Activated T-helper 1 cell treated with anti-CD3 and anti-CD28 coated beads, Interleukin-12 subunit alpha, Interleukin-12 subunit beta, Interleukin-2, Interleukin-4 antibody, amounts not matched to agents 30 ng/mL and 10 ng/mL and 1 ng/mL, durations not matched to agents 14 hours and 24 hours and 36 hours (primary cell): Measurements from ENCODE around the gene XDH. TPM values are rescaled to one million over a fixed set of nuclear protein-coding genes. Genes with fewer than 3 reads are reported as not detected.

ENCODE experiments used
- DNase-seq: peaks from one replicate; pipeline ENCODE4 v3.0.0; 2021; ENCODE audit warnings: low spot score
- H3K27ac Mint-ChIP-seq: one replicate; pipeline ENCODE4 v1.8.0; 2021; ENCODE audit warnings: mild to moderate bottlenecking, mixed read lengths
- H3K27me3 Mint-ChIP-seq: one replicate; pipeline ENCODE4 v1.8.0; 2022; ENCODE audit warnings: mild to moderate bottlenecking, moderate library complexity, mixed read lengths; ENCODE audit not compliant: insufficient read depth
- H3K36me3 Mint-ChIP-seq: one replicate; pipeline ENCODE4 v1.8.0; 2021; ENCODE audit warnings: low read depth, mixed read lengths
- H3K4me1 Mint-ChIP-seq: one replicate; pipeline ENCODE4 v1.8.0; 2021; ENCODE audit warnings: low read depth, mixed read lengths
- H3K4me3 Mint-ChIP-seq: one replicate; pipeline ENCODE4 v1.8.0; 2021; ENCODE audit warnings: mild to moderate bottlenecking, moderate library complexity, mixed read lengths
- H3K9me3 Mint-ChIP-seq: one replicate; pipeline ENCODE4 v1.8.0; 2021; ENCODE audit warnings: mixed read lengths
- intact Hi-C: fragments of 100-400 bp; cut with micrococcal nuclease; formaldehyde crosslinking; loops from one replicate; pipeline ENCODE4 v1.15.1; 2024
- total RNA-seq: library from RNA; stranded (reverse); gene quantifications from 2 replicates; pipeline ENCODE4 v1.2.3, GENCODE V29; 2022

The XDH gene
- total RNA-seq = not detected in 2 replicates

- H3K36me3 Mint-ChIP-seq = no peaks in the 10 kb centered on the region
- peaks cover 18% of the 10 kb centered on the region for H3K4me1 Mint-ChIP-seq
- peaks cover 16% of the 10 kb centered on the region for H3K9me3 Mint-ChIP-seq
- no peak for DNase-seq
- no peak within 1 kb of the TSS for H3K27ac Mint-ChIP-seq
- intact Hi-C loops = no loop called here
- H3K4me3 Mint-ChIP-seq = no peak within 1 kb of the TSS
- peaks cover 17% of the 10 kb centered on the region for H3K27me3 Mint-ChIP-seq
Observed at GRCh38 chr2:31414601-31415241, at the start of gene XDH. Gene XDH, minus strand, starts transcription at chr2:31414742. Its CDS starts 76 bp downstream, at chr2:31414666.

- peaks cover 4% of the 10 kb centered on the region for H3K27me3 Mint-ChIP-seq
- H3K27ac Mint-ChIP-seq = no peak overlapping the region
- no peak for DNase-seq
- H3K36me3 Mint-ChIP-seq = no peaks in the 10 kb centered on the region
- intact Hi-C loops = no loop called here
- H3K4me1 Mint-ChIP-seq = no peaks in the 10 kb centered on the region
- peaks cover 6% of the 10 kb centered on the region for H3K9me3 Mint-ChIP-seq
- H3K4me3 Mint-ChIP-seq = no peak overlapping the region
Observed at GRCh38 chr2:31457651-31458050, 43.1 kb upstream of the XDH start.

- peaks cover 4% of the 10 kb centered on the region for H3K27me3 Mint-ChIP-seq
- intact Hi-C loops = no loop called here
- no peak for DNase-seq
- H3K9me3 Mint-ChIP-seq = peaks cover 12% of the 10 kb centered on the region
- no peaks in the 10 kb centered on the region for H3K4me1 Mint-ChIP-seq
- H3K4me3 Mint-ChIP-seq = no peak overlapping the region
- H3K27ac Mint-ChIP-seq = no peak overlapping the region
- no peaks in the 10 kb centered on the region for H3K36me3 Mint-ChIP-seq
Observed at GRCh38 chr2:31446848-31447247, 32.3 kb upstream of the XDH start.

- H3K9me3 Mint-ChIP-seq = peaks cover 5% of the 10 kb centered on the region
- no peak overlapping the region for H3K27ac Mint-ChIP-seq
- no peak for DNase-seq
- H3K4me1 Mint-ChIP-seq = no peaks in the 10 kb centered on the region
- H3K27me3 Mint-ChIP-seq = peaks cover 2% of the 10 kb centered on the region
- no peak overlapping the region for H3K4me3 Mint-ChIP-seq
- intact Hi-C loops = no loop called here
- H3K36me3 Mint-ChIP-seq = no peaks in the 10 kb centered on the region
Observed at GRCh38 chr2:31442376-31442775, 27.8 kb upstream of the XDH start.

GRCh38 chr2:31440764-31441163 lies 26.2 kb upstream of the XDH start:
- H3K4me1 Mint-ChIP-seq = no peaks in the 10 kb centered on the region

DNA sequence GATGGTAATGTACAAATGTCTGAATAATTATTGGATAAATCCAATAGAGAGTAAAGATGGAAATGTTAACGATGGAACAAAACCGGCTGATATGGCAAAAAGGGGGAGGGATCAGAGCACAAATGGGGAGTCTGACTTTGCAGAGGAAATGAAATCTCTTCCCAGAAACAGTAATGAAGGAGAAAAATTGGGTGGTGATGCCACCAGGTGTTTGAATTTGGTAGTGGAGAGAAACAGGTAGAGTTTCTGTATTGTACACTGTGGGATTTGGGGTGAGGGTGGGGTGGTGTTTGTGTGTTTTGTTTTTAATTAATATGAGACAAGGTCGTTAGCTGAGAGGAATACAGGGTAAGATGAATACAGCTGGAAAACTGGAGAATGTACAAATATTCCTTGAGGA lies 20.4 kb upstream of the XDH start:
- Mint-ChIP-seq H3K27ac (no peak overlapping the region), H3K4me3 (no peak overlapping the region), H3K4me1 (no peaks in the 10 kb centered on the region), H3K27me3 (no peaks in the 10 kb centered on the region), H3K9me3 (no peaks in the 10 kb centered on the region), H3K36me3 (no peaks in the 10 kb centered on the region)
- DNase-seq = no peak
- intact Hi-C loops = loop anchor here (10.0 kb wide), 1 partner anchor 720 kb away; no protein-coding TSS in a partner anchor

More at GRCh38 chr2:31440764-31441163, 26.2 kb upstream of the XDH start:
- Mint-ChIP-seq H3K36me3 (no peaks in the 10 kb centered on the region), H3K9me3 (peaks cover 5% of the 10 kb centered on the region), H3K27me3 (peaks cover 2% of the 10 kb centered on the region), H3K27ac (no peak overlapping the region), H3K4me3 (no peak overlapping the region)
- no peak for DNase-seq
- intact Hi-C loops = no loop called here

GRCh38 chr2:31433541-31433940 lies 19.0 kb upstream of the XDH start:
- H3K27me3 Mint-ChIP-seq = no peaks in the 10 kb centered on the region
- intact Hi-C loops = loop anchor here (10.0 kb wide), 1 partner anchor 719 kb away; no protein-coding TSS in a partner anchor

GRCh38 chr2:31430439-31431165 lies 16.1 kb upstream of the XDH start:
- intact Hi-C loops = loop anchor here (10.0 kb wide), 1 partner anchor 716 kb away; no protein-coding TSS in a partner anchor
- no peaks in the 10 kb centered on the region for H3K9me3 Mint-ChIP-seq
- H3K27ac Mint-ChIP-seq = no peak overlapping the region
- peaks cover 4% of the 10 kb centered on the region for H3K27me3 Mint-ChIP-seq
- H3K4me3 Mint-ChIP-seq = no peak overlapping the region
- H3K36me3 Mint-ChIP-seq = no peaks in the 10 kb centered on the region
- H3K4me1 Mint-ChIP-seq = no peaks in the 10 kb centered on the region
- no peak for DNase-seq

More at GRCh38 chr2:31433541-31433940, 19.0 kb upstream of the XDH start:
- no peaks in the 10 kb centered on the region for H3K36me3 Mint-ChIP-seq
- H3K4me3 Mint-ChIP-seq = no peak overlapping the region
- H3K27ac Mint-ChIP-seq = no peak overlapping the region
- H3K4me1 Mint-ChIP-seq = no peaks in the 10 kb centered on the region
- no peaks in the 10 kb centered on the region for H3K9me3 Mint-ChIP-seq
- DNase-seq = no peak

DNA sequence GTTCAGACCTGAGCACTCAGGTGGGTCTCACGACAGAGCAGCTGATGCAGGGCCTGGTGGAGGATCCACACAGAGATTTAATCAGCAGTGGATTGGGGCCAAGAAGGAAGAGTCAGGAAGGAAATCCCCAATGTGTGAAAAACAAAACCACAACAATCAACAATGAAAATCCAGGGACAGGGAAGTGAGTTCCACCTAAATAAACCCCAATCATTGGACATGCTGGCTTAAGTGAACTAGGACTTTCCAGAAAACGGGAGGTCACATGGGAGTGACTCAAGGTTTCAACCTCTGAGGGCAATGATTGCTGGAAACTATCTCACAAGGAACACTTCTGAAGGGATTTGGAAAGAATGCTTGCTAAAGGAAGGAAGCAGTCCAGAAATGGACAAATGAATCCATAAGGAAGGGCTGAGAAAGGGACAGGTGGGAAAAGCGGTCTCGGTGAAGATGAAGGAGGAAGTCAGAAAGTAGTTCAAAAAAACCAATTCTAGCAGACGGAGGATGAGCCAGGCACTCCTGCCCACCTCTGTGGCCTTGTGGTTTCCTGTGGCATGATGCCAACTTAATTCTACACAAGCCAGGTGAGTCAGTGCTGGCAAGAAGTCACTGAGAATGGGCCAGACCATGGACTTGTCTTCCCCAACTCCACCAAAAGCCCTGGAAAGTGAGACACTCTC lies 15.4 kb upstream of the XDH start:
- no peak for DNase-seq
- Mint-ChIP-seq H3K27me3 (peaks cover 4% of the 10 kb centered on the region), H3K9me3 (no peaks in the 10 kb centered on the region), H3K4me1 (no peaks in the 10 kb centered on the region), H3K27ac (no peak overlapping the region), H3K36me3 (no peaks in the 10 kb centered on the region), H3K4me3 (no peak overlapping the region)
- intact Hi-C loops = loop anchor here (10.0 kb wide), 1 partner anchor 715 kb away; no protein-coding TSS in a partner anchor

GRCh38 chr2:31429040-31429439 lies 14.5 kb upstream of the XDH start:
- Mint-ChIP-seq H3K27ac (no peak overlapping the region), H3K27me3 (peaks cover 4% of the 10 kb centered on the region), H3K36me3 (no peaks in the 10 kb centered on the region), H3K4me1 (no peaks in the 10 kb centered on the region), H3K9me3 (no peaks in the 10 kb centered on the region), H3K4me3 (no peak overlapping the region)
- intact Hi-C loops = no loop called here
- DNase-seq = no peak

DNA sequence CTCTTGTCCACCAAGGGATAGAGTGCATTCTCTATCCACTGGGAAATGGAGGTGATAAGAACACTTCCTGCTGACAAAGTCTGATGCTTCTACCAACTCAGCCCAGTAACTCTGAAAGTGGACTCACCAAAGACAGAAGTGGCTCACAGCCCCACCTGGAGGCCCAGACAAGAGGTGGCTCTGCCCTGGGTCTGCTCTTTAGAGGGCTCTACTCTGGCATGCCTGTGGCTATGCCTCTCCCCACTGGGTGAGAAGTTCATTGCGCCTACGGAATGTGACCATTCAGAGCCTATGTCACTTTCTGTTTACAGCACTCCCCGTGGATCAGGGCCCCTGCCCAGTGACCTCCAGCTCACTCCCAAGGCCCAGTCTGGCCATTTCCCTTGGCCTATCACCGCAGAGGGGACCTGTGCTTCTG lies 13.5 kb upstream of the XDH start:
- no peak overlapping the region for H3K4me3 Mint-ChIP-seq
- no peaks in the 10 kb centered on the region for H3K4me1 Mint-ChIP-seq
- no peak for DNase-seq
- peaks cover 4% of the 10 kb centered on the region for H3K27me3 Mint-ChIP-seq
- H3K36me3 Mint-ChIP-seq = no peaks in the 10 kb centered on the region
- H3K9me3 Mint-ChIP-seq = no peaks in the 10 kb centered on the region
- intact Hi-C loops = no loop called here
- H3K27ac Mint-ChIP-seq = no peak overlapping the region

GRCh38 chr2:31426096-31426495 lies 11.6 kb upstream of the XDH start:
- Mint-ChIP-seq H3K4me1 (no peaks in the 10 kb centered on the region), H3K36me3 (no peaks in the 10 kb centered on the region), H3K27ac (no peak overlapping the region), H3K27me3 (peaks cover 4% of the 10 kb centered on the region), H3K9me3 (no peaks in the 10 kb centered on the region), H3K4me3 (no peak overlapping the region)
- intact Hi-C loops = no loop called here
- no peak for DNase-seq

GRCh38 chr2:31421634-31422033 lies 7.1 kb upstream of the XDH start:
- Mint-ChIP-seq H3K4me1 (peaks cover 3% of the 10 kb centered on the region), H3K9me3 (peaks cover 18% of the 10 kb centered on the region), H3K27me3 (peaks cover 2% of the 10 kb centered on the region), H3K36me3 (no peaks in the 10 kb centered on the region), H3K4me3 (no peak overlapping the region), H3K27ac (no peak overlapping the region)
- intact Hi-C loops = no loop called here
- DNase-seq = no peak
